Fibroblast of skin of abdomen (primary cell): ENCODE data around the gene CCDC186. TPM values are rescaled to one million over a fixed set of nuclear protein-coding genes. Genes with fewer than 3 reads are reported as not detected.
A peak's percentile ranks its signal among the peaks of the same experiment; 100 is the strongest.

Experiments
- DNase-seq: peaks from one replicate; pipeline ENCODE4 v3.0.0-alpha.2; 2013
- polyA plus RNA-seq, 2 experiments: library from polyadenylated mRNA; unstranded; fragments of 120-200 nt; gene quantifications; one replicate each; pipeline ENCODE4 v1.2.1, GENCODE V29; 2013; ENCODE audit not compliant: insufficient read length in 2 of 2

The CCDC186 gene
- 10.1 TPM for polyA plus RNA-seq (2013, experiment 1 of 2; ENCODE audit: insufficient read length)
- 8.2 TPM for polyA plus RNA-seq (2013, experiment 2 of 2; ENCODE audit: insufficient read length)

GRCh38 chr10:114173921-114174694 lies at the start of gene CCDC186:
Gene CCDC186, minus strand, starts transcription at chr10:114174203. Its CDS starts 10,935 bp downstream, at chr10:114163268.
- peak; percentile 83 for DNase-seq

GRCh38 chr10:114223066-114223465 lies 49.1 kb upstream of the CCDC186 start:
- DNase-seq, result no peak

- DNase-seq, result no peak
These were observed 47.2 kb upstream of the CCDC186 start for GRCh38 chr10:114221235-114221634.

- DNase-seq, result no peak
These were observed 46.3 kb upstream of the CCDC186 start for GRCh38 chr10:114220281-114220680.

GRCh38 chr10:114215033-114215432 lies 41.0 kb upstream of the CCDC186 start:
- no peak for DNase-seq

GRCh38 chr10:114212153-114212552 lies 38.1 kb upstream of the CCDC186 start:
- DNase-seq, result no peak

GRCh38 chr10:114208351-114208750 lies 34.3 kb upstream of the CCDC186 start:
- no peak for DNase-seq

- DNase-seq, result no peak
These were observed 33.3 kb upstream of the CCDC186 start for GRCh38 chr10:114207349-114207748.

GRCh38 chr10:114206902-114207301 lies 32.9 kb upstream of the CCDC186 start:
- no peak for DNase-seq

GRCh38 chr10:114202812-114203211 lies 28.8 kb upstream of the CCDC186 start:
- DNase-seq, result no peak

- no peak for DNase-seq
These were observed 25.2 kb upstream of the CCDC186 start for GRCh38 chr10:114199239-114199638.

GRCh38 chr10:114195079-114195478 lies 21.1 kb upstream of the CCDC186 start:
- DNase-seq, result no peak

GRCh38 chr10:114189700-114190099 lies 15.7 kb upstream of the CCDC186 start:
- no peak for DNase-seq

GRCh38 chr10:114188900-114189299 lies 14.9 kb upstream of the CCDC186 start:
- no peak for DNase-seq

GRCh38 chr10:114188001-114188400 lies 14.0 kb upstream of the CCDC186 start:
- no peak for DNase-seq

- no peak for DNase-seq
These were observed 10.3 kb upstream of the CCDC186 start for GRCh38 chr10:114184276-114184675.

- no peak for DNase-seq
These were observed 9.6 kb upstream of the CCDC186 start for GRCh38 chr10:114183563-114183962.

- no peak for DNase-seq
These were observed 8.0 kb upstream of the CCDC186 start for GRCh38 chr10:114181971-114182370.

GRCh38 chr10:114180937-114181336 lies 6.9 kb upstream of the CCDC186 start:
- no peak for DNase-seq

GRCh38 chr10:114179747-114180146 lies 5.7 kb upstream of the CCDC186 start:
- no peak for DNase-seq

GRCh38 chr10:114179148-114179547 lies 5.1 kb upstream of the CCDC186 start, which contains the start of gene TDRD1:
Gene TDRD1, plus strand, starts transcription at chr10:114179353. Its CDS starts 8,479 bp downstream, at chr10:114187832.
- no peak for DNase-seq

- no peak for DNase-seq
These were observed 2.5 kb upstream of the CCDC186 start for GRCh38 chr10:114176511-114176910.

GRCh38 chr10:114175667-114176066 lies 1.7 kb upstream of the CCDC186 start:
- no peak for DNase-seq

- DNase-seq, result no peak
These were observed 739 bp upstream of the CCDC186 start for GRCh38 chr10:114174695-114175188.
